ENCODE data around the gene ARSG.

- no peak for TF ChIP-seq CTCF (conservative IDR thresholded peaks at IDR 0.05)
- no peak for TF ChIP-seq ZFX (IDR thresholded peaks at IDR 0.05)
Measured at GRCh38 chr17:68381076-68381900, 90.0 kb downstream of the ARSG start.

Measured in C4-2B (cell line).